Gastrocnemius medialis (tissue), 4 donors: ENCODE measurements around the gene IGSF9B. TPM values are rescaled to one million over a fixed set of nuclear protein-coding genes. Genes with fewer than 3 reads are reported as not detected.
A peak's percentile ranks its signal among the peaks of the same experiment; 100 is the strongest.

Experiments
- ATAC-seq, 2 donors: fragments of 150-250 bp; one replicate each; pipeline ENCODE4 v1.9.1; 2016
- DNase-seq, 2 donors: peaks; one replicate each; pipeline ENCODE4 v3.0.0-alpha.2; 2019
- H3K27ac ChIP-seq, 4 donors: fragments of 200-600 bp; sonication (generic); 1 replicate in 1 of 4; 2 replicates in 3 of 4; pipeline ENCODE4 v1.5.1; 2016 to 2018; ENCODE audit warnings: mild to moderate bottlenecking in 2 of 4, moderate library complexity in 1 of 4
- H3K27me3 ChIP-seq, 3 donors: fragments of 200-600 bp; sonication (generic) in 2 of 3; 1 replicate in 1 of 3; 2 replicates in 2 of 3; pipeline versions ENCODE4 v1.5.1 to v1.6.0; 2016 to 2019; ENCODE audit warnings: mild to moderate bottlenecking in 1 of 3, moderate library complexity in 1 of 3
- H3K36me3 ChIP-seq, 2 donors: fragments of 200-600 bp; sonication (generic) in 1 of 2; one replicate each; pipeline ENCODE4 v1.5.1; 2017 to 2018
- H3K4me1 ChIP-seq, 2 donors: fragments of 200-600 bp; sonication (generic) in 1 of 2; one replicate each; pipeline ENCODE4 v1.5.1; 2016 to 2017; ENCODE audit warnings: mild to moderate bottlenecking in 2 of 2
- H3K4me3 ChIP-seq, 4 donors: fragments of 200-600 bp; sonication (generic) in 3 of 4; 1 replicate in 1 of 4; 2 replicates in 3 of 4; pipeline ENCODE4 v1.5.1; 2016 to 2019; ENCODE audit warnings: mild to moderate bottlenecking in 2 of 4
- H3K9me3 ChIP-seq, 3 donors: fragments of 200-600 bp; sonication (generic) in 2 of 3; 1 replicate in 1 of 3; 2 replicates in 2 of 3; pipeline ENCODE4 v1.5.1; 2016 to 2019
- CTCF ChIP-seq, 5 experiments: fragments of 450-650 bp in 3 of 5; fragments of 200-600 bp in 2 of 5; sonication (generic) in 2 of 5; IDR thresholded peaks in 4 of 5; conservative IDR thresholded peaks in 1 of 5; 1 replicate in 4 of 5; 2 replicates in 1 of 5; pipeline ENCODE4 v1.5.1; 2016 to 2019; ENCODE audit warnings: antibody characterized with exemption in 5 of 5, mild to moderate bottlenecking in 3 of 5, moderate library complexity in 3 of 5
- POLR2A ChIP-seq, 2 donors: fragments of 450-650 bp; IDR thresholded peaks; one replicate each; pipeline ENCODE4 v1.6.1; 2017; ENCODE audit warnings: antibody characterized with exemption in 2 of 2, mild to moderate bottlenecking in 2 of 2, moderate library complexity in 2 of 2
- in situ Hi-C, 4 donors: fragments of 200-750 bp; cut with MboI; loops; one replicate each; pipeline versions ENCODE4 v1.15.0 to v1.8.0; 2017; ENCODE audit warnings: low sequenced_read_pairs in 4 of 4
- intact Hi-C: fragments of 100-400 bp; cut with DNase I; formaldehyde crosslinking; loops from one replicate; pipeline ENCODE4 v1.15.1; 2023; ENCODE audit warnings: low total_unique reads
- total RNA-seq, 4 donors: library from RNA; depleted of rRNA; stranded (reverse); fragments of >200 nt; gene quantifications; one replicate each; pipeline versions ENCODE4 v1.1.0 to v1.2.3, GENCODE V29; 2016

The IGSF9B gene
- total RNA-seq, 4 donors from 2014 or later = 0.07 to 2.5 (median 1.4) TPM

- Histone ChIP-seq H3K27me3 (no peaks in the 10 kb centered on the region), H3K4me3 (no peak overlapping the region), H3K4me1 (no peaks in the 10 kb centered on the region), H3K9me3 (no peaks in the 10 kb centered on the region), H3K36me3 (peaks cover 0 to 10% of the 10 kb centered on the region in 2 donors), H3K27ac (no peak overlapping the region)
- in situ Hi-C loops (no loop called here), intact Hi-C loops (no loop called here)
- no peak for DNase-seq
- TF ChIP-seq POLR2A (IDR thresholded peaks at IDR 0.05) (no peak), CTCF (IDR thresholded peaks at IDR 0.05 in 4 of 5, conservative IDR thresholded peaks at IDR 0.05 in 1 of 5) (no peak)
- no peak for ATAC-seq
Measured at GRCh38 chr11:133907216-133907615, 49.6 kb downstream of the IGSF9B start.

DNA sequence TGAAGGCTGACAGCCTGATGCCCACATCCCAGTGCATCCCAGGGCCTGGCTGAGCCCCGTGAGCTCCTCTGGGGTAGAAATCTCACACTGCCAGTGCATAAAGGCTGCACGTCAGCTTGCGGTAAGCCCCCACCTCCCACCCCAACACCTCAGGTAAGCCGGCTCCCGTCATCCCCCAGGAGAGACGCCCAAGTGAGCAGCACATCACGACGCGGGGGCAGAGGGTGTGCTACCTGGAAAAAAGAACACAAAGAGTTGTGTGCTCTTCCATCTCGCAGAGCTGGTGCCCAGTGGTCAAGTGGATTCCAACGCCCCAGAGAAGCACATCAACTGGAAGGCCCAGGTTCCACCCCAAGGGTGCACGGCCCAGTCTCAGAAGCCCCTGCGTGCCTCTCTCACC, 50.0 kb downstream of the IGSF9B start:
- no peaks in the 10 kb centered on the region for H3K4me1 ChIP-seq
- no peak for TF ChIP-seq CTCF (IDR thresholded peaks at IDR 0.05 in 4 of 5, conservative IDR thresholded peaks at IDR 0.05 in 1 of 5)
- no peak for TF ChIP-seq POLR2A (IDR thresholded peaks at IDR 0.05)
- intact Hi-C loops (no loop called here), in situ Hi-C loops (no loop called here)
- DNase-seq = no peak
- H3K9me3 ChIP-seq = no peaks in the 10 kb centered on the region
- ATAC-seq = no peak
- no peak overlapping the region for H3K4me3 ChIP-seq
- peaks cover 0 to 6% of the 10 kb centered on the region in 2 donors for H3K36me3 ChIP-seq
- no peak overlapping the region for H3K27ac ChIP-seq
- H3K27me3 ChIP-seq = no peaks in the 10 kb centered on the region

DNA sequence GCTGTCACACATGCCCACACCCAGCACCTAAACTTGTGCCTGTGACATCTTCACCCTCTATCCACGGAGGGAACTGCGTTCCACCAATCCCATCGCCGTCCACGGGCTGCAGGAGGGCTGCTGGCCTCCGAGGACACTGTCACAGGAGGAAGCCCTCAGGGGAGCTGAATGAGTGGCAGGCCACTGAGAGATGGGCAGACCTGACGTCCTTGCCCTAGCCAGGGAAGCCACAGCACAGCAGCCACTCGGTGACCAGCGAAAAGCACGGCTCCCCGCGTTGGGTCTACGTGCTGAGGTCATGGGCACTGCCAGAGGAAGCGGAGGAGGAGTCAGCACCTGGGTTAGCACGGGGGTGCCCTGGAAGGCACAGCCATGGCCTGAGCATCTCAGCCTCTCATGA, 50.5 kb downstream of the IGSF9B start:
- Histone ChIP-seq H3K4me3 (no peak overlapping the region), H3K27ac (no peak overlapping the region), H3K4me1 (no peaks in the 10 kb centered on the region), H3K27me3 (no peaks in the 10 kb centered on the region), H3K36me3 (peaks cover 0 to 6% of the 10 kb centered on the region in 2 donors), H3K9me3 (no peaks in the 10 kb centered on the region)
- in situ Hi-C loops (no loop called here), intact Hi-C loops (no loop called here)
- no peak for DNase-seq
- ATAC-seq = no peak
- TF ChIP-seq CTCF (IDR thresholded peaks at IDR 0.05 in 4 of 5, conservative IDR thresholded peaks at IDR 0.05 in 1 of 5) = no peak
- TF ChIP-seq POLR2A (IDR thresholded peaks at IDR 0.05) = no peak

GRCh38 chr11:133905677-133906156, 51.1 kb downstream of the IGSF9B start:
- Histone ChIP-seq H3K4me3 (no peak overlapping the region), H3K27me3 (no peaks in the 10 kb centered on the region), H3K4me1 (no peaks in the 10 kb centered on the region), H3K9me3 (no peaks in the 10 kb centered on the region), H3K36me3 (peaks cover 0 to 6% of the 10 kb centered on the region in 2 donors), H3K27ac (no peak overlapping the region)
- no peak for ATAC-seq
- DNase-seq = peak in 1 of 2 donors; percentile 4
- intact Hi-C loops = no loop called here
- in situ Hi-C loops = no loop called here
- no peak for TF ChIP-seq CTCF (IDR thresholded peaks at IDR 0.05 in 4 of 5, conservative IDR thresholded peaks at IDR 0.05 in 1 of 5)
- no peak for TF ChIP-seq POLR2A (IDR thresholded peaks at IDR 0.05)
